ENCODE measurements around the gene UBE3C.

GRCh38 chr7:157263156-157263555, 124.4 kb downstream of the UBE3C start:
- TF ChIP-seq POLR2A (IDR thresholded peaks at IDR 0.05) (no peak), CTCF (IDR thresholded peaks at IDR 0.05) (no peak), POLR2AphosphoS5 (IDR thresholded peaks at IDR 0.05) (no peak), EP300 (IDR thresholded peaks at IDR 0.05) (no peak)

All from upper lobe of left lung (tissue), 4 donors.